ENCODE measurements around the gene CCDC28B.

The CCDC28B gene

DNA sequence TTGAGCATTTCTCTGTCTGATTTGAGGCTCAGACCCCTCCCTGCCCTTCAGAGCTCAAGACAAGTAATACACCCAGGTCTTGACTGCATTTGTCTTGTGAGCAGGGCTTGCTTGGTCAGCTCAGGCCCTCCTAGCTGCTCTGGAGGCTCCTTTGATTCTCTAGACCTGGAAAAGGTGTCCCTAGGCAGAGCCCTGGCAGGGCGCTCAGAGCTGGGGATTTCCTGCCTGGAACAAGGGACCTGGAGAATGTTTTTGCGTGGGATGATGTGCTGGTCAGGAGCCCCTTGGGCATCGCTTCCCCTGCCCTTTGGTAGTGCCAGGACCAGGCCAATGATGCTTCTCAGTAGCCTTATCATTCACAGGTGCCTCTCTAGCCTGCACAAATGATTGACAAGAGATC, 4.9 kb upstream of the CCDC28B start:
- DNase-seq = no peak

DNA sequence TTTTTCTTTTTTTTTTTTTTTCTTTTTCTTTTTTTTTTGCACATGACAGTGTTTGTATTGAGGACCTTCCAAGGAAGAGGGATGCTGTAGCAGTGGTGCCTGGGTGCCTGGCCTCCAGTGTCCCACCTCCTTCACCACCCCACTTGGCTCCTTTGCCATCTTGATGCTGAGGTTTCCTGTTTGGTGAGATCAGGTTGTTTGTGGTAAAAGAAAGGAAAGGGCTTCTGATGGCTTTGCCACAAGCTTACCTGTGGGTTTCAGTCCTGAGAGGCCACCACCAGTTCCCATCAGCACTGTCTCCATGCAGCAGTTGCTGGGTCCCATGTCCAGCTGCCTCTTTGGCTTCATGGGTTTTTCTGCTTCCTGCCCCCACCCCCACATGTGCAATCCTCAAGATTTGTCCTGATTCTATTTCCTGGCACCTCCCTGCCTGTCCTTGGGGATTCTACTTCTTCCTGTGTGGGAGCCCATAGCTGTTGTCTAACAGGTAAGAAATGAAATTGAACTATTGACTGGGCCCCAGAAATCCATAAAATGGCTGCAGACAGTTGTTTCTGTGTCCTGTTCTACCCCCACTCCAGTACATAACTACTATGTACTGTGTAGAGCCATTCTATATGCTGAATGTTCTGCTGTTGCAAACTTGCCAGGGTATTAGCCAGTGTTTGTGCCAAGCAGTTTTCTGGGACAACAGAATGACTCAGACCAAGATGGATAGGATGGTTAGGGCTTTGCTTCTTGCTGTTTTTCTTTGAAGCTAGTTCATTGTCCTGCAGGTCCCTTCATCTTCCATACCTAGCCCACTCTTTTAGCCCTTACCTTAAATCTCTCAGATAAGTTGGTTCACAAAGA, 4.2 kb upstream of the CCDC28B start:
- DNase-seq = no peak

DNA sequence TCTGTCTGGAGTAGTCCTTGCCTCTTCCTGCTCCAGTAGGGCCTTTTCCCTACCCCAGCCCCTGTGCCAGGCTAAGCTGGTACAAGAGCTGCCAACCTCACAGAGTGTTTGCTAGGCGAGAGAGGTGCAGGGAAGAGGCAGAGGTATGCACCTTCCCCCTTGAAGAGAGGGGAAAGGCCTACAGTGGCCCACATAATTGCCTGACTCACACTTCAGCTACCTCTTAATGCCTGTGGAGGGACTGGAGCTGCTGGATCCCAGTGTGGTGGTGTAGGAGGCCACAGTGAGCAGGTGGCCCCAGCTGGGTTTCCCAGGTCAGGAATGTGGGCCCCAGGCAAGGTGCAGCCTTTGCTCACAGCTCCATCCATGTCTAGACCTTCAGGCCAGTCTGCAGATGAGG, 3.3 kb upstream of the CCDC28B start:
- no peak for DNase-seq

DNA sequence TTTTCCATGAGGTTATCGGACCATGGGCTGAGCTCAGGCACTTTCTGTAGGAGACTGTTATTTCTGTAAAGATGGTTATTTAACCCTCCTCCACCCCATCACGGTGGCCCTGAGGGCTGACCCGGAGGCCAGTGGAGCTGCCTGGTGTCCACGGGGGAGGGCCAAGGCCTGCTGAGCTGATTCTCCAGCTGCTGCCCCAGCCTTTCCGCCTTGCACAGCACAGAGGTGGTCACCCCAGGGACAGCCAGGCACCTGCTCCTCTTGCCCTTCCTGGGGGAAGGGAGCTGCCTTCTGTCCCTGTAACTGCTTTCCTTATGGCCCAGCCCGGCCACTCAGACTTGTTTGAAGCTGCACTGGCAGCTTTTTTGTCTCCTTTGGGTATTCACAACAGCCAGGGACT, 2.6 kb upstream of the CCDC28B start:
- DNase-seq = no peak

DNA sequence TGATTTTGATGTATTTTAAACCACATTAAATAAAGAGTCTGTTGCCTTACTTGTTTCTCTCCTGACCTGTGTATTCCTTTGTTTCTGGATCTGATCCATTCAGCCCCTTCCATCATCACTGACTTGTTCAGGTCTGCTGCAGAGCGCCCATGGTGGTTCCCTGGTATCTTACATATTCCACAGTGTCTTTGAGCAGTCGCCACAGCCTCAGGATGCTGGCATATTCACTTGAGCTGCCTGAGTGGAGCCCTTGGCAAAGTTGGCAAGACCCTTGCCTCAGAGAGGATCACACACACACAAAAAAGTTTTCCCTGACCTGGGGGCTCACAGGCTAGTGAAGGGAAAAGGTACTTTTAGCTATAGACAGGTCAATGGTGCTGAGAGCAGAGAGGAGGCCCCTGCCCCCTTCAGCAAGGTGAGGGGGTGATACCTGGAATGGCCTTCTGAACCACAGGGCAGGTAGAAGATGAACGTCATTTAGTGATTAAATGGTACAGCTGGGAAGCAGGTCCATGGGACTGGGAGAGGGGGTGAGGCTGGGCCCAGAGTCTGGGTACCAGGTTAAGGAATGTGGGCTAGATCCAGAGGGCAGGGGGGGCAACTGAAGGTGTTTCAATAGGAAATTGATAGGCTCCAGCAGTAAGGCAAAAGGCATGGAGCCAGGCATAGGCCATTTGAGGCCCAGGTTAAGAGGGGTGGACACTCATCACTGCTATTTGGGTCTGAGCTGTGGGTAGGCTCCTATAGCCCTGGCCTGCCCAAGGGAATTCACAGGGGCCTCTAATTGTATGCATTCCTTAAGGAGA, 2.0 kb upstream of the CCDC28B start:
- no peak for DNase-seq

DNA sequence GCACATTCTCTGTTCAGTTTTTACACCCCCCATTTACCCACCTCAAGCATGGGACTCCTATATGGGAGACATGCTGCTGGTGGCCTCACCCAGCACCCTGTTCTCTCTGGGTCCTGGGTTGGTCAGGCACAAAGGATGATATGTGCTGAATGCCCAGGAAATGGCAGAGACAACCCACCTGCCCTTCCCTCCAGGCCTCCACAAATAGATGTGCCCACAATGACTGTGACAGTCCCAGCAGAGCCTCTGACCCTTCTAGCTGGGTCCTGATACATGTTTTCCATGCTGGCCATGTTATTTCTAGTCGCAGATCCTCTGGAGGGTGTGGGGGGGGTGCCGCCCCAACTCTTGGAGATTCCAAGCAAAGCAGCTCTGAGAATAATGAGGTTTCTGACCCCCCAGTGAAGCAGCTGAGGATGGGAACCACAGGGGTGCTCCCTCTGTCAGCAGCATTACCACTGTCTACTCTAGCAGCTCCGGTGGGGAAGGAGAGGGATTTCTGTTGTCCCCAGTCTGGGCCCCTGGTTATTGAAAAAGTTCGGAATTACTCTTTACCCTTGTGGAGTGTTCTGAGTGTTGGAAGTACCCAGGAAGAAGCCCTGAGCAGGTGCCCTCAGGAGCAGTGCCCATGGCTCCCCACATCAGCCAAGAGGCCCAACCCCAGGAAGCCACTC, 1.2 kb upstream of the CCDC28B start:
- DNase-seq = no peak

DNA sequence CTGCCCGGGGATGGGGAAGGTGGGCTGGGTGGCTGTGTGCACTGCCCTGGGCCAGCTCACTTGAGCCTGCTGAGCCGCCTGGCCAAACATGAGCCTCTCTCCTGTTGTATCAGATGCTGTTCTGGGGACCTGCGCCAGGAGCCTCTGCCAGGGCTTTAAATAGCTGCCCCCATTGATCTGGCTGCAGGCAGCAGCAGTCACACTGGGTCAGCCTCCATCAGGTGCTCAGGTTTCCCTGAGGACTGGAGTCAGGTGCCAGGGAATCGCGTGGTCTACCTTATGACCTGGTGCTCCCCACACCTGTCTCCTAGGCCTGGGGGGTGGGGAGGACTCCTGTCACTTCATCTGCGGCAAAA, 700 bp upstream of the CCDC28B start:
- no peak for DNase-seq

DNA sequence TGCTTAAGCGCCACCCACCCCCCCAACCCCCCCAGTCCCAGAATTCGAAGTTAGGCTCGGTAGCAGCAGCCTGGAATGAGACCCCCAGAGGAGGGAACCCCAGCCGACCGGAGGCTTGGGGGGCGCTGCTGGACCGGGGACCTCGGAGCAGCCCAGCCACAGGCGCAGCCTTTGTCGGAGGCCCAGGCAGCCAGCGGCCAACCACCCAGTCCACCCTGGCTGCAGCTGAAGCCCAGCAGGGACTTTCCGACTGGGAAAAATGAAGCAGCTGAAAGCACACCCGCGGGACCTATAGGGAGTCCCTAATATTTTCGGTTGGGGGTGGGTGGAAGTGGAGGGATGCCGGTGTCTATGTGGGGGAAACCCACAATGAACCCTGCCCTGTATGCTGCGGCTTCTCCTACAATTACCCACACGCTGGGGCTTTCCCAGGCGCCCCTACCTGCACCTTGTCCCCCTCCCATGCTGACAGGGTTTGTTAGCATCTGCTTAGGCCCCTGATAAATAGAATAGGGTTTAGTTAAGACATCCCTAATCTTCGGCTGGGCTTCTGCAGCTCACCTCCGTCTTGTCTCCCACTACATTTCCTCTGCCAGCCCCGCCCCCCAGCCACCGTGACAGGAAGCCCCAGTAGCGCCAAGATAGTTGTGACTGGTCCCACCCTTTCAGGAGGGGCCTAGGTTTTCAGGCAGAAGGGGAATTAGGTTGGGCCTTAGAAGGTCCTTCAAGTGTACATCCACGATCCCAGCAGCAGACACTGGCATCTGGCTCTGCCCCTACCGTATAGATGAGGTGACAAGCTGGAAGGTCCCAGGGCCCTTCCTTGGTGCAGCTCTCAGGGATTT, 838 bp downstream of the CCDC28B start:
- peak; percentile 64 for DNase-seq

DNA sequence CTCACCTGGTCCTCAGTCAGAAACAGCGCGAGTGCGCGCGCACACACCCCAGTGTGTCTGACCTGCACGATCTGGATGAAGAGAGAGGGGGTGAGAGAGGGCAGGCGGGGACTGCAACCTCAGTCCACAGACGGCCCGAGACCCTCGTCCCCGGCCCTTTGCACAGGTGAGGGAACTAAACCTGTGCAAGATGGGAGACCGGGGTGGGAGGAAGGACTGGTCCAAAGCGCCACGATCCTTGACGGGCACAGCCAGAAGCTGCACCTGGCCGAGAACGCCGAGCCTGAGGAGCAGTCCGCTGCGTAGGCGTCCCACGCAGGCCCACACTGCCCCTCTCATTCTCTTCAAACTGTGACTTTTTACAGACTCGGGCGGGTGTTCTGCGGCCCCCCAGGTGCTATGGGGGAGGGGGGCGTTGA, 4.6 kb downstream of the CCDC28B start:
- DNase-seq = no peak

DNA sequence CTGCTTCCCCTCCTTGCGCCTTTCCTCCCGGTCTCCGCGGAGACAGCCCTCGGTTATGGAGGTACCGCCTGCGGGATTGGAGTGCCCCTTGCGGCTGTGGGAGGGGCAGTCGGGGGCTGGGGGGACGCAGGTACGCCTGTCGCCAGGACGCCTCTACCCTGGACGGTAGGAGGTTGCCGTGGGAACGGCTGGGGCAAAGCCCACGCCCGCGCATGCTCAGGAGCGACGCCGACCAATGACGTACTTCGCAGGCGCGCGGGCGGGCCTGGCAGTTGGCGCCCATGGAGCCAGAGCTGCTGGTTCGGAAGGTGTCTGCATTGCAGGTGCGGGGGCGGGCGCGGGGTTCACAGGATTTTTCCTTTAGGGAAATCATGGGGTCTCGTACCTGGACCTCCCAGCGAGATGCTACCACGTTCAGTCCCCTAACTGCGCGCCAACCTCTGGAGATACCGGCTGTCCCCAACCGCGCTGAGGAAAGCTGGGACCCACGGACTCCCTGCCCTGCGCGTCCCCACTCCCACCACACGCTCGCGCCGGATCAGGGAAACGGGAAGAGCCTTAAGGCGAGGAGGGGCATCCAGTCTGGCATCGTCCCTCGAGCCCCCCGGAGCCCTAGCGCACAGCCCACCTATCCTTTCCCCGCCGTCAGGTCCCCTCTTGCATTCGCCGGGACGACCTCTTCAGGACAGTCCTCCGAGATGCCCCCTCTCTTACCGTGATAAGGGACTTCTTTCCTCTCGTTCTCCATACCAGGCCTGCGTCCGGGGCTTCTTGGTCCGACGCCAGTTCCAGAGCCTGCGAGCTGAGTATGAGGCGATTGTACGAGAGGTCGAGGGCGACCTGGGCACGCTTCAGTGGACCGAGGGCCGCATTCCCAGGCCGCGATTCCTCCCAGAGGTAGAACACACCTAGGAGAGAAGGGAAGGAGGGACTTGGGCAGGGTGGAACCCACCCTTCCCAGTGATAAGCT, 5.3 kb downstream of the CCDC28B start, which contains the start of gene IQCC:
TSS of gene IQCC (plus strand) at position 271 of the 970 bp plus-strand sequence. CDS start at position 282, 11 bp downstream.
- peak; percentile 80 for DNase-seq

DNA sequence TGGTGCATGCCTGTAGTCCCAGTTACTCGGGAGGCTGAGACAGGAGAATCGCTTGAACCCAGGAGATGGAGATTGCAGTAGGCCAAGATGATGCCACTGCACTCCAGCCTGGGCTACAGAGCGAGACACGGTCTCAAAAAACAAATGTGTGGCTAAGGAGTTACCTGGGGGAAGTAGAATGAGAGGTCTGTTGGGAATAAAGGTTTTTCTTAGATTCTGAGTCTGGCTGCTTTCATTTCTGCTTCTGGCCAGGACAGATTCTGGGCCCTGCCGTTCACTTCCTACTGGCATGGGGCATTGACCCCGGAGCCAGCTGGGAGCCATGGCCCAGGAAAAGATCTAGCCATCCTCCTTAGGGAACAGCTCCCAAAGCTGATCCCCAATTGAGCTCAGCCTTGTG, 8.1 kb downstream of the CCDC28B start:
- no peak for DNase-seq

DNA sequence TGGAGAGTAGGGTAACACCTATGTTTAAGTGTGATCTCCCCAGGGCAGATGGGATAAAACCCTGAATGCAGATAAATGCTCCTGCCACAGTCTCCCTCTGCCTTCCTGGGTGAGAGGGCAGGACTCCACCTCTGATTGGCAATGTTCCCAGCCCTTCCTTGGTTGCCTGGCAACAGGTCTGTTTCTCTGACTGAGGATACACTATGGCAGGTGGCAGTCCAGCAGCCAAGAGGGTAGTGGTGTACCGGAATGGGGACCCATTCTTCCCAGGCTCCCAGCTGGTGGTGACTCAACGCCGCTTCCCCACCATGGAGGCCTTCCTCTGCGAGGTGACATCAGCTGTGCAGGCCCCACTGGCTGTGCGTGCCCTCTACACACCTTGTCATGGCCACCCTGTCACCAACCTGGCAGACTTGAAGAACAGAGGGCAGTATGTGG, 8.5 kb downstream of the CCDC28B start, which contains the start of gene DCDC2B:
TSS of gene DCDC2B (plus strand) at position 199 of the 438 bp plus-strand sequence. CDS start at position 204, 5 bp downstream.
- peak; percentile 44 for DNase-seq

DNA sequence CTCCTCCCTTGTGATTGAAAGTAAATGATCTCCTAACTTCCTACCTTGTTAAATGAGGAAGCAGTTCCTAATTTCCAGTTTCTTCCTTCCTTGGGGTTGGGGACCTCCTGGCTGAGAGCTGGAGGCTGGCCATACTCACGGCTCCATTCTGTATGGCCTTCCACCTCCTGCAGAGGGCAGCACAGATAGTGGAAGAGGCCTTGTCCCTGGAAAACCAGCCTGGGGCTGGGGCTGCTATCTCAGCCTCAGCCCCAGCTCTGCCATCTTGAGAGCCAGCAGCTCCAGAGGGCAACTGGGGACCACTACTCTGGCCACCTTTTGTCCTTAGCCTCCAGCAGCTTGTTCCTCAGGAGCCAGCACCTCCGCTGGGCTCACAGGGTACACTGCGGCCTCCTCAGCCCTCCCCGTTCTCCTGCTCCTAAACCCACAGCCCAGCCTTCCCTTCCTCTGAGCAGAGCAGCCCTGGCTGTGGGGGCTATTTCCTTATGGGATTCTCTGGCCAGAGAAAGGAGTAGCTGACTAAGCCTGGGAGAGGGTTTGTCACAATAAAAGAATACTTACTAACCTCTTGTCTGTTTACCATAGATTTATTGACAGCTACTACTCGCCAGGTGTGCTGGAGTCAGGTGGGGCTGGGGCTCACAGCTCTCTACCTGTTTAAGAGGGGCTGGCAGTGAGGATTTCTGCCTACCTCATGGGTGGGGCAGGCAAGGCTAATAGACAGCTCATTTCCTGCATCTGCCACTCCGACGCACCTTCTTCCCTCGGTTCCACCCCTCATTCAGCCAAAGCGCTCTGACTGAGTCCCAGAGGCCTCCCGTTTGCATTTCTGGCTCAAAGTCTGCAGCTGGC, 15.5 kb downstream of the CCDC28B start:
- DNase-seq = peak; percentile 68

DNA sequence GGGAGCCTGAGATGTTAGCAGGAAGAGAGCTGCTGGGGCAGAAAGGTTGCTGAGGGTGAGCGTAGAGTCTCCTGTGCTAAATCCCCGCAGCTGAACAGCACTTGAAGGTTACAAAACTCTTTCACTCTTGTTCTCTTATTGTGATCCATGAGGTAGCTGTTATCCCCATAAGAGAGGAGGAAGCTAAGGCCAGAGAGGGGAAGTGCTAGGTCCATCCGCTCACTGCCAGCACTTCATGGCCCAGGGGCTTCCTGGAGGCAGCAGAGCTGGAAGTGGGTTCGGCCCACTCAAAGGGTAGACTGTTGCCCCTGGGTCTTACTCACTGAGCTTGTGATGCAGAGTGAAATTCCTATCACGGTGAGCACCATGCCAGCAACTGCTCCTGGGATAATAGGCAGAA, 16.2 kb downstream of the CCDC28B start:
- DNase-seq = no peak

DNA sequence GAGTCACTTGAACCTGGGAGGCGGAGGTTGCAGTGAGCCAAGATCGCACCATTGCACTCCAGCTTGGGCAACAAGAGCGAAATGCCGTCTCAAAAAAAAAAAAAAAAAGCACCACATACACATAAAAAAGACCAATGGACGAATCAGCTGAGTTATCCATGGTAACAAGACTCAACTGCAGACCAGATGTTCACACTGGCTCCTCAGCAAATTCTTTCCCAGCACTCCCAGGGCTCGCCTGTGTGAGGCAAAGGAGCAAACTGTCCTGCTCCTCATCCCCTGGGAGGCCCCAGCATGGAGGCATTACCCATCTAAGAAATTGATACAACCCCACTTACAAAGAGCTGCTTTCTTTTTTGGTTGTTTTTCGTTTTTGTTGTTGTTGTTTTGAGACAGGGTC, 18.6 kb downstream of the CCDC28B start:
- DNase-seq = no peak

DNA sequence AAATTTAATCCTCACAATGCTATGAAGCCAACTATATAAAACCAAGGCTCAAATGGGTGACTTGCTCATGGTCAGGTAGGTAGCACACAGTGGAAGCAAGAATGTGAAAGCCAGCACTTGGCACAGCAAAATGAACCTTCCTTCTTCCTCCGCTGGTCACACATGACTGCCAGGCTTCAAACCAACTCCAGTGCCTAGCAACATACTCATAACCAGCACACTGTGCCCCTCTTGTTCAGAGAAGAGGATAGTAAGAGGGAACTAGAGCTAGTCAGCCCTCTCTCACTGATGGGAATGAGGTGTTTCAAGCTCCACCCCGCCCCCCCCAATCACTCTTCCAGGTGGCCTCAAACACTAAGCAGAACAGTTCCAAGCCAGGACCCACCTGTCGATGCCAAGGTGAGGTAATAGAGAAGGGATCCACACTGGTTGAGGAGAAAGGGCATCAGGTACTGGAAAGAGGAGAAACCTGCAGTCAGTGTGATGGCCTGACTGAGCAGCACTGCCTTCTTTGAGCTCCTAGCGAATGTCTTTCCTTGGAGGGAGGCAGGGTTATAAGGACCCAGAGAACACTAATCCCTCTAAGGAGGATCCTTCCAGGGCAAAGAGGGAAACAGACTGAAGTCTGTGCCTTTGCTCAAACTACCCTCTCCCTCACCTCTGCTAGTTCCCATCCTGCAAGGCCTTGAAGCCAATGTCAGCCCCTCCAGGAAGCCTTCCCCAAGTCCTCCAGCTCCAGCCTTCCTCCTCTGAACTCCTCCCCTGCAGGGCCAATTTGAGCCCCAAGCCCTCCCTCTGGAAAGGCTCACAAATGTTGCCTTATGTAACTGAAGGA, 20.6 kb downstream of the CCDC28B start:
- DNase-seq = no peak

DNA sequence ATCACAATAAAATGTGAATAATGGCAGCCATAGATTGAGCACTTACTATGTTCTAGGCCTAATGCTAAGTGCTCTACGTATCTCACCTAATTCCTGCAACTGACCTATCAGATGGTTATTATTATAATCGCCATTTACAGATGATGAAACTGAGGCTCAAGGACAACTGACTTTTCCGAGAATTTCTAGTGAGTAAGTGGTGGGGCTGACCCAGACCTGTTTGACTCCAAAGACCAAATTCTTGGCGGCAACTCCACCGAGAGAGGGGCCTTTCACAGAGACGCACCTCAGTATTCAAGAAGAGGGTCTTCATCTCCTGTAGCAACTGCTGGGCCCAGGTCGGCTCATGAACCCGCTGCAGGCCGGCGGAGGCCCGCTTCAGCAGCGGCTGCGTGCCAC, 21.2 kb downstream of the CCDC28B start:
- no peak for DNase-seq

DNA sequence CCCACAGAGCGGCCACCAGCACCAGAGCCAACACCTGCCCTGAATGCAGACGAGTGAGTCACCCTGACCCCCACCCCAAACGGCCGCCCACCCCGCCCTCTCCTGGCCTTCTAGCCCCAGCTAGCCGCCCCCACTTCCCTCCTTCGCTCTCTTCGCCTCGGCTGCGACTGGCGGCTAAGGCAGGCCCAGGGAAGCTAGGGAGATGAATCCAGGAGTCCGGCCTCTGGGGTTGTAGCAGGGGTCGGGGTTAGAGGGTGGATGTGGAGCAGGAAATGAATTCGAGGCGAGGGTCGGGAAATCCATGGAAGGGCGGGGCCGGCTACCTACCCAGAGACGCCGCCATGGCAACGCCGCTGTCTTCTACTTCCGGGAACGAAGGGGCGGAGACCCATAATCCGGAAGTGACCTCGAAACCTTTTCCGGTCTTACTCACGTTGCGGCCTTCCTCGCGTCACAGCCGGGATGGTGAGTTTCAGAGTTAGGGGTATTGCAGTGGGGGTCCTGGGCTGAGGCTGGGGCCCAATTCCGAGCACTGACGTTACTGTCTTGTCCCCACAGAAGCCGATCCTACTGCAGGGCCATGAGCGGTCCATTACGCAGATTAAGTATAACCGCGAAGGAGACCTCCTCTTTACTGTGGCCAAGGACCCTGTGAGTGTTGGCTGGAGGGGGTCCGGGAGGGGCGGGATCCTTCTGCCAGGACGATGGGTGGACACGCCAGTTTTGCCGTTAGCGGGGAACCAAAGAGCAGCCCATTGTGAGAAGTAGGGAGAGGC, 21.8 kb downstream of the CCDC28B start, which contains the start of the genes EIF3I and TMEM234:
TSS of gene EIF3I (plus strand) at position 428 of the 776 bp plus-strand sequence. CDS start at position 463, 35 bp downstream.
TSS of gene TMEM234 (minus strand) at position 374 of the 776 bp plus-strand sequence. CDS start at position 343, 31 bp downstream.
- DNase-seq = peak; percentile 91

All from EL (cell line).